ENCODE measurements around the gene RAP1A.

The RAP1A gene

GRCh38 chr1:111747947-111748346 is 128.4 kb downstream of the RAP1A start:
- TF ChIP-seq, protein P1, sequence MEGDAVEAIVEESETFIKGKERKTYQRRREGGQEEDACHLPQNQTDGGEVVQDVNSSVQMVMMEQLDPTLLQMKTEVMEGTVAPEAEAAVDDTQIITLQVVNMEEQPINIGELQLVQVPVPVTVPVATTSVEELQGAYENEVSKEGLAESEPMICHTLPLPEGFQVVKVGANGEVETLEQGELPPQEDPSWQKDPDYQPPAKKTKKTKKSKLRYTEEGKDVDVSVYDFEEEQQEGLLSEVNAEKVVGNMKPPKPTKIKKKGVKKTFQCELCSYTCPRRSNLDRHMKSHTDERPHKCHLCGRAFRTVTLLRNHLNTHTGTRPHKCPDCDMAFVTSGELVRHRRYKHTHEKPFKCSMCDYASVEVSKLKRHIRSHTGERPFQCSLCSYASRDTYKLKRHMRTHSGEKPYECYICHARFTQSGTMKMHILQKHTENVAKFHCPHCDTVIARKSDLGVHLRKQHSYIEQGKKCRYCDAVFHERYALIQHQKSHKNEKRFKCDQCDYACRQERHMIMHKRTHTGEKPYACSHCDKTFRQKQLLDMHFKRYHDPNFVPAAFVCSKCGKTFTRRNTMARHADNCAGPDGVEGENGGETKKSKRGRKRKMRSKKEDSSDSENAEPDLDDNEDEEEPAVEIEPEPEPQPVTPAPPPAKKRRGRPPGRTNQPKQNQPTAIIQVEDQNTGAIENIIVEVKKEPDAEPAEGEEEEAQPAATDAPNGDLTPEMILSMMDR (IDR thresholded peaks at IDR 0.05) = no peak
- Histone ChIP-seq H3K36me3 (no peaks in the 10 kb centered on the region), H3K4me3 (no peak overlapping the region), H3K9me3 (no peaks in the 10 kb centered on the region), H3K27me3 (no peaks in the 10 kb centered on the region), H3K27ac (no peak overlapping the region), H3K4me1 (no peaks in the 10 kb centered on the region)
- DNase-seq = no peak
- intact Hi-C loops (cut with DNase I; ENCODE audit: low total_unique reads) = no loop called here

DNA sequence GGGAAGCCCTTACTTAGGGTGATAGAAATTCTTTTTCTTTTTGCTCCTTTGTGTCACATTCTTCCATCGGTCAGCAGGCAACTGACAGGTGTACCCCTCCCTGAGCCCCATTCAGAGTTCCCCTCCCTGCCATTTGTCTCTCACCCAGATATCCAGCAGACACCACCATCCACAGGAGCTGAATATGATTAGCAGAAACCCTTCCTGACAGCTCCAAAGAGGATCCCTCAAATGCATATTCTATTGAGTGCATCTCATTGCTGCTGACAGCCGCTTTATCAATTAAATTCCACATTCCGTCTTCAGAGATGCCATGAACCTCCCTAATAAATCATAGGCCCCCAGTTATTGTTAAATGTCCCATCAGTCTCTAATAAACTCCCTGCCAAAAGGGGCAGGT is 130.0 kb downstream of the RAP1A start:
- TF ChIP-seq, protein P1 (IDR thresholded peaks at IDR 0.05) = no peak
- no peaks in the 10 kb centered on the region for H3K9me3 ChIP-seq
- no peak overlapping the region for H3K27ac ChIP-seq
- no peaks in the 10 kb centered on the region for H3K36me3 ChIP-seq
- intact Hi-C loops (cut with DNase I; ENCODE audit: low total_unique reads) = loop anchor here (5.0 kb wide), 1 partner anchor 32 kb away; no protein-coding TSS in a partner anchor
- no peak overlapping the region for H3K4me3 ChIP-seq
- no peaks in the 10 kb centered on the region for H3K27me3 ChIP-seq
- DNase-seq = no peak
- peaks cover 0 to 4% (median 3%) of the 10 kb centered on the region in 4 donors for H3K4me1 ChIP-seq

GRCh38 chr1:111750856-111751255 is 131.3 kb downstream of the RAP1A start:
- intact Hi-C loops (cut with DNase I; ENCODE audit: low total_unique reads) = loop anchor here (5.0 kb wide), 1 partner anchor 34 kb away; no protein-coding TSS in a partner anchor
- TF ChIP-seq, protein P1 (IDR thresholded peaks at IDR 0.05) = no peak
- H3K4me1 ChIP-seq = peaks cover 0 to 8% (median 6%) of the 10 kb centered on the region in 4 donors
- no peak overlapping the region for H3K27ac ChIP-seq
- no peaks in the 10 kb centered on the region for H3K9me3 ChIP-seq
- H3K36me3 ChIP-seq = no peaks in the 10 kb centered on the region
- no peak overlapping the region for H3K4me3 ChIP-seq
- H3K27me3 ChIP-seq = no peaks in the 10 kb centered on the region
- no peak for DNase-seq

GRCh38 chr1:111751906-111752575 is 132.5 kb downstream of the RAP1A start:
- Histone ChIP-seq H3K9me3 (no peaks in the 10 kb centered on the region), H3K36me3 (no peaks in the 10 kb centered on the region), H3K27me3 (no peaks in the 10 kb centered on the region), H3K4me3 (no peak overlapping the region), H3K27ac (no peak overlapping the region), H3K4me1 (peaks cover 0 to 18% (median 13%) of the 10 kb centered on the region in 4 donors)
- no peak for DNase-seq
- TF ChIP-seq, protein P1 (IDR thresholded peaks at IDR 0.05) = no peak
- intact Hi-C loops (cut with DNase I; ENCODE audit: low total_unique reads) = loop anchor here (5.0 kb wide), 1 partner anchor 35 kb away; no protein-coding TSS in a partner anchor

DNA sequence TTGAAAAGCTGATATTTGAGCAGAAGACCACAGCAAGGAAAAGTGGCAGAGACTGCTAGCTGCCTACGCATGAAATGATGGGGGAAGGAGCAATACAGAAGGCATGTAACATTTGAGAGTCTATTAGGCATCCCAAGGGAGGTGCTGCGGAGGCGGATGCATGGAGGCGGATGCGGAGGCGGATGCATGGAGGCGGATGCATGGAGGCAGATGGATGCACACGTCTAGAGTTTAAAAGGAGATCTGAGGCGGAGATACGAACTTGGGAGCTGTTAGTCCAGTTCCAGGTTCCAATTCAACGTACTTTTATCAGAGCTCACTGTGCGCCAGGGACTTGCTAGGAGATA is 135.4 kb downstream of the RAP1A start:
- no peaks in the 10 kb centered on the region for H3K27me3 ChIP-seq
- TF ChIP-seq, protein P1 (IDR thresholded peaks at IDR 0.05) = no peak
- peak overlapping the region; percentile 86 to 92 for H3K4me3 ChIP-seq
- intact Hi-C loops (cut with DNase I; ENCODE audit: low total_unique reads) = loop anchor here (5.0 kb wide), 1 partner anchor 38 kb away; no protein-coding TSS in a partner anchor
- H3K9me3 ChIP-seq = no peaks in the 10 kb centered on the region
- DNase-seq = peak in 1 of 2 donors; percentile 38
- peak overlapping the region; percentile 93 to 94 for H3K27ac ChIP-seq
- H3K36me3 ChIP-seq = peaks cover 0 to 5% (median 2%) of the 10 kb centered on the region in 3 donors
- peaks cover 0 to 22% (median 17%) of the 10 kb centered on the region in 4 donors for H3K4me1 ChIP-seq

Measured in tibial artery (tissue), 4 donors.